Brain microvascular endothelial cell (primary cell): ENCODE data around the gene RBM23.

Experiments
- DNase-seq: peaks from one replicate; pipeline ENCODE4 v3.0.0-alpha.2; 2020
- H3K27ac ChIP-seq: fragments of 250-450 bp; sonication (Bioruptor Pico); 2 replicates; pipeline ENCODE4 v1.5.1; 2020; ENCODE audit warnings: mild to moderate bottlenecking, moderate library complexity
- H3K27me3 ChIP-seq: fragments of 250-450 bp; sonication (Bioruptor Pico); replicated peaks from 2 replicates; pipeline ENCODE4 v1.5.1; 2020; ENCODE audit warnings: mild to moderate bottlenecking
- H3K36me3 ChIP-seq: fragments of 250-450 bp; sonication (Bioruptor Pico); replicated peaks from 2 replicates; pipeline ENCODE4 v1.5.1; 2020; ENCODE audit warnings: mild to moderate bottlenecking
- H3K4me3 ChIP-seq: 2 replicates; pipeline ENCODE4 v1.5.1; 2011; ENCODE audit warnings: low read depth, mild to moderate bottlenecking, control low read depth, low read length, moderate library complexity
- in situ Hi-C: cut with HindIII; loops from 2 replicates; pipeline ENCODE4 v1.10.0; 2017; ENCODE audit warnings: low sequenced_read_pairs, low pct_ligation_motif_present
- TF ChIP-seq, protein P1 (sequence below): IDR thresholded peaks from 2 replicates; pipeline ENCODE4 v1.5.1; 2011; ENCODE audit warnings: low read depth, mild to moderate bottlenecking, moderate library complexity, low read length, control low read depth, inconsistent platforms; ENCODE audit errors: missing control alignments

The RBM23 gene

DNA sequence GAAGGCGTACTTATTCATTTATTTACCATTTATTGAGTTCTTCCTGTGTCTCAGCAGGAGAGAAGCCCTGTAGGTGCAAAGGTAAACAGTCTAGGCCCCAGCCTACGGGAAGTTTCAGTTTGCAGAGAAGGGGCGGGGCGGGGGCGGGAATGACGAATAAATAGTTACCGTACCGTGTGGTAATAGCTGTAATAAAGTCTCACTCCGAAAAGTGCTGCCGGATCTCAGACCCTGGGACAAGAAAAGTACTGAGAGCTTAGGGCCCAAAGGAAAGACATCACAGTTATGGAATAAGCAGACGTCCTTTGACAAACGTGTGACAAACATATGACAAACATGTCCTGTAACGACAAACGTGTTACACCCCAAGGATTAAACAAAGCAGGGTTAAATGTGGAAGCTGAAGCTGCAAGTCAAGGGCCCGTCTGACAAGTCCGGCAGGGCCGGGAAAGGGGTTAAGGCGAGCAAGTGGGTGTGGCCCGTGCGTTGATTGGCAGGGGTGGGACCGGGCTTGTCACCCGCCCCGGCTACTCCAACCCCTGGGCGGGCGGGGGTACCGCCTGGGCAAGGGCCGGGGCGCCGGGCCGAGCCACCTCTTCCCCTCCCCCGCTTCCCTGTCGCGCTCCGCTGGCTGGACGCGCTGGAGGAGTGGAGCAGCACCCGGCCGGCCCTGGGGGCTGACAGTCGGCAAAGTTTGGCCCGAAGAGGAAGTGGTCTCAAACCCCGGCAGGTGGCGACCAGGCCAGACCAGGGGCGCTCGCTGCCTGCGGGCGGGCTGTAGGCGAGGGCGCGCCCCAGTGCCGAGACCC is 47.5 kb downstream of the RBM23 start, which contains the start of gene LRP10:
TSS of gene LRP10 (plus strand) at position 517 of the 809 bp plus-strand sequence. CDS start 564 bp downstream, outside the sequence.
- H3K4me3 ChIP-seq: peak within 1 kb of the TSS; percentile 80
- DNase-seq: peak; percentile 82
- peak within 1 kb of the TSS; percentile 81 for H3K27ac ChIP-seq
- in situ Hi-C loops: no loop called here
- no peaks in the 10 kb centered on the region for H3K27me3 ChIP-seq
- TF ChIP-seq, protein P1, sequence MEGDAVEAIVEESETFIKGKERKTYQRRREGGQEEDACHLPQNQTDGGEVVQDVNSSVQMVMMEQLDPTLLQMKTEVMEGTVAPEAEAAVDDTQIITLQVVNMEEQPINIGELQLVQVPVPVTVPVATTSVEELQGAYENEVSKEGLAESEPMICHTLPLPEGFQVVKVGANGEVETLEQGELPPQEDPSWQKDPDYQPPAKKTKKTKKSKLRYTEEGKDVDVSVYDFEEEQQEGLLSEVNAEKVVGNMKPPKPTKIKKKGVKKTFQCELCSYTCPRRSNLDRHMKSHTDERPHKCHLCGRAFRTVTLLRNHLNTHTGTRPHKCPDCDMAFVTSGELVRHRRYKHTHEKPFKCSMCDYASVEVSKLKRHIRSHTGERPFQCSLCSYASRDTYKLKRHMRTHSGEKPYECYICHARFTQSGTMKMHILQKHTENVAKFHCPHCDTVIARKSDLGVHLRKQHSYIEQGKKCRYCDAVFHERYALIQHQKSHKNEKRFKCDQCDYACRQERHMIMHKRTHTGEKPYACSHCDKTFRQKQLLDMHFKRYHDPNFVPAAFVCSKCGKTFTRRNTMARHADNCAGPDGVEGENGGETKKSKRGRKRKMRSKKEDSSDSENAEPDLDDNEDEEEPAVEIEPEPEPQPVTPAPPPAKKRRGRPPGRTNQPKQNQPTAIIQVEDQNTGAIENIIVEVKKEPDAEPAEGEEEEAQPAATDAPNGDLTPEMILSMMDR: no peak
- H3K36me3 ChIP-seq: peaks cover 31% of the 10 kb centered on the region

DNA sequence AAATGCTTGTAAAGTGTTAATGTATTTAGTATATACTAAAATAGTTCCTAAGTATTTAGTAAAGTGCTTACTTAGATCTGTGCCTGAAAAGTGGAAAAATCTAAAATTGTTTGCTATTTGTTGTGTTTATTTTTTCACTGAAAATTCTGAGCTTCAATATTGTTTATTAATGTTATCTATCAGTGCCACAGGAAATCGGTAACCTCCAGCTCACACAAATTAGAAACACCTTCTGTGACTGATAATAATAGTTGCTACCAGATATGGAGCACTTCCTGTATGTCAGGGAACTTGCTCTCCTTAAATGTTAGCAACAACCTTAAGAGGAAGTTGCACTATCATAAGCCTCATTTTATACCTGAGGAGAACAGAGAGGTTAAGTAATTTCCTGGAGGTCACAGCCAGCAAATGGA is 48.1 kb downstream of the RBM23 start:
- TF ChIP-seq, protein P1: no peak
- no peak for DNase-seq
- Histone ChIP-seq H3K27ac (peak overlapping the region; percentile 81), H3K36me3 (peaks cover 25% of the 10 kb centered on the region), H3K4me3 (peak overlapping the region; percentile 80), H3K27me3 (no peaks in the 10 kb centered on the region)
- in situ Hi-C loops: no loop called here

DNA sequence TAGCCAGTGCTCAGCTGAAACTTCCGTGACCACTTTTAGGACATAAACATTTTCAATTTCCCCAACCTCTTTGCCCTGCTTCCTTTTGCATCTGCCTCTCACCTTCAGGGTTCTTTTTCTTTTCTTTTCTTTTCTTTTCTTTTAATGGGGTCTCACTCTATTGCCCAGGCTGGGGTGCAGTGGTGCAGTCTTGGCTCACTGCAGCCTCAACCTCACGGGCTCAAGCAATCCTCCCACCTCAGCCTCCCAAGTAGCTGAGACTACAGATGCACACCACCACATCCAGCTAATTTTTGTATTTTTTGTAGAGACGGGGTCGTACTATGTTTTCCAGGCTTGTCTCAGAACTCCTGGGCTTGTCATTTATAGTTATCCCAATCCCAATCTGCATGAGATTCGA is 52.1 kb downstream of the RBM23 start:
- in situ Hi-C loops: no loop called here
- Histone ChIP-seq H3K36me3 (no peaks in the 10 kb centered on the region), H3K4me3 (no peak overlapping the region), H3K27ac (no peak overlapping the region), H3K27me3 (no peaks in the 10 kb centered on the region)
- no peak for DNase-seq
- TF ChIP-seq, protein P1: no peak

DNA sequence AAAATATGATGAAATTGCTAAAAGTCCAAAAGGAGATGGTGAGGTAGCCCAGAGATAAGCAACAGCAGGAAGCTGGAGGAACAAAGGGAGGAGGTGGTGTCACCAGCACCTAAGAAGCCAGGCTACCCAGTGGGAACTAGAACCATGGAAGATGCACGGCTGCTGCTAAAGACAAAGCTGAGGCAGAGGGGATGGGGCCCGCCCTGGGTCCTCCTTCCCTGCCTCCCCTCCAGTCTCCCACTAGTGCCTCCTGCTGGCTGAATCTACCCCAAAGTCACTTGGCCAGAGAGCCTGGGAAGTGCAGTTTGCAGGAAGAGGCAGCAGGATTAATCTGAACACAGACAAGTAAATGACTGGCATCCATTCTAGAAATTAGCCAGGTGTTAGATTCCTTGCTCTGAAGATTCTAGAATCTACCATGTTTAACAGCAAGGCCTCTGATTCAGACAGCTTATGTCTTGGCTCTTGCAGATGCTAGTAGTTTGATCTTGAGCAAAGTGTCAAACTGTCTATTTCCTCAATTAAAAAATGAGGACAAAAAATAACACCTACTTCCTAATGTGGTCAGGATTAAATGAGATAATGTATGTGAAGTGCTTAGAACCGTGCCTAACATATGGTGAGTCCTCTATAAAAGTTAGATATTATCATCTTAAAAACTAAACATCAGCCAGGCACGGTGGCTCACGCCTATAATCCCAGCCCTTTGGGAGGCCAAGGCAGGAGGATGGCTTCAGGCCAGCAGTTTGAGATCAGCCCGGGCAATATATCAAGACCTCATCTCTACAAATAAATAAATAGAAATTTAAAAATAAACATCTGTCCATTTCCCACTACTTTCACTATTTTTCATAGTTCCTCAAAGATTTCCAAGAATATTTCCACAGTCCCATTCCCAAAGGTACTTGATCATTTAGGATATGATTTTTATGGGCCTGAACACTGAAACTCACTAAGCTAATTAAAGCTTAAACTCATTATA is 53.2 kb downstream of the RBM23 start:
- no peak overlapping the region for H3K27ac ChIP-seq
- in situ Hi-C loops: no loop called here

DNA sequence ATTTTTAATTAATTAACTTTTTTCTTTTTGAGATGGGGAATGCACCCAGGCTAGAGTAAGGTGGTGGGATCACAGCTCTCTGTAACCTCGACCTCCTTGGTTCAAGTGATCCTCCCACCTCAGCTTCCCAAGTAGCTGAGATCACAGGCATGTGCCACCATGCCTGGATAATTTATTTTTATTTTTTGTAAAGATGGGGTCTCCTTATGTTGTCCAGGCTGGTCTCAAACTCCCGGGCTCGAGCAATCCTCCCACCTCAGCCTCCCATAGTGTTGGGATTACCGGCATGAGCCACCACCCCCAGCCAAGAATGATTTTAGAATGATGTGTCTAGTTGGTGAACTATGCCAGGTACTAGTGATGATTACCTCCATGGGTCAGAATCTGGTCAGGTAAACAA is 54.0 kb downstream of the RBM23 start:
- Histone ChIP-seq H3K27ac (no peak overlapping the region), H3K4me3 (no peak overlapping the region), H3K27me3 (no peaks in the 10 kb centered on the region), H3K36me3 (no peaks in the 10 kb centered on the region)
- TF ChIP-seq, protein P1: no peak
- in situ Hi-C loops: no loop called here
- no peak for DNase-seq

More for the DNA sequence above, 53.2 kb downstream of the RBM23 start:
- Histone ChIP-seq H3K36me3 (no peaks in the 10 kb centered on the region), H3K27me3 (no peaks in the 10 kb centered on the region), H3K4me3 (no peak overlapping the region)
- TF ChIP-seq, protein P1: peak; percentile 49
- no peak for DNase-seq
